IPS DF 19.7 (cell line): ENCODE data around the gene MMP24OS.
"Not testable (repeated sequence)": the region's sequence is repeated elsewhere in the genome, so short reads cannot be mapped to it uniquely, and the experiment has no call there.

Experiments used
- DNase-seq: peaks from one replicate; pipeline ENCODE4 v3.0.0-alpha.2; 2013; ENCODE audit warnings: low read depth, low spot score

Gene MMP24OS

GRCh38 chr20:35275741-35276251 is 2.1 kb downstream of the MMP24OS start:
- no peak for DNase-seq

- no peak for DNase-seq
These were observed 3.5 kb downstream of the MMP24OS start for GRCh38 chr20:35274172-35275092.

GRCh38 chr20:35273449-35274171 is 4.3 kb downstream of the MMP24OS start:
- DNase-seq, result no peak

GRCh38 chr20:35271904-35272303 is 6.0 kb downstream of the MMP24OS start:
- DNase-seq, result no peak

- DNase-seq, result no peak
These were observed 6.6 kb downstream of the MMP24OS start for GRCh38 chr20:35271073-35271882.

- no peak for DNase-seq
These were observed 7.7 kb downstream of the MMP24OS start for GRCh38 chr20:35270021-35270902.

- no peak for DNase-seq
These were observed 8.7 kb downstream of the MMP24OS start for GRCh38 chr20:35269055-35269781.

- DNase-seq, result no peak
These were observed 10.8 kb downstream of the MMP24OS start for GRCh38 chr20:35267092-35267491.

- DNase-seq, result no peak
These were observed 13.2 kb downstream of the MMP24OS start for GRCh38 chr20:35264755-35265154.

GRCh38 chr20:35263532-35264341 is 14.2 kb downstream of the MMP24OS start:
- DNase-seq, result no peak

GRCh38 chr20:35262731-35263531 is 15.0 kb downstream of the MMP24OS start:
- peak; percentile 93 for DNase-seq

GRCh38 chr20:35262321-35262720 is 15.6 kb downstream of the MMP24OS start:
- not testable (repeated sequence) for DNase-seq

- DNase-seq, result no peak
These were observed 17.5 kb downstream of the MMP24OS start for GRCh38 chr20:35260426-35260825.

GRCh38 chr20:35257175-35257909 is 20.6 kb downstream of the MMP24OS start:
- DNase-seq, result no peak

- no peak for DNase-seq
These were observed 23.4 kb downstream of the MMP24OS start for GRCh38 chr20:35254448-35254999.

- no peak for DNase-seq
These were observed 24.9 kb downstream of the MMP24OS start for GRCh38 chr20:35253010-35253409.

GRCh38 chr20:35252598-35252997 is 25.3 kb downstream of the MMP24OS start:
- DNase-seq, result not testable (repeated sequence)
